Prostate gland (tissue), 2 donors: ENCODE measurements around the gene SLC6A7.

ENCODE experiments used
- POLR2A ChIP-seq: fragments of 450-650 bp; IDR thresholded peaks from one replicate; pipeline ENCODE4 v1.6.1; 2016; ENCODE audit warnings: antibody characterized with exemption, mild to moderate bottlenecking
- POLR2AphosphoS5 ChIP-seq: sonication (generic); formaldehyde crosslinking; IDR thresholded peaks from one replicate; pipeline ENCODE4 v1.6.1; 2017; ENCODE audit warnings: antibody characterized with exemption
- TF ChIP-seq, protein P1 (sequence below), 4 experiments: fragments of 200-600 bp in 2 of 4; fragments of 450-650 bp in 2 of 4; sonication (generic) in 2 of 4; IDR thresholded peaks; 1 replicate in 3 of 4; 2 replicates in 1 of 4; pipeline ENCODE4 v1.5.1; 2016 to 2019; ENCODE audit warnings: antibody characterized with exemption in 4 of 4, mild to moderate bottlenecking in 2 of 4, moderate library complexity in 2 of 4

DNA sequence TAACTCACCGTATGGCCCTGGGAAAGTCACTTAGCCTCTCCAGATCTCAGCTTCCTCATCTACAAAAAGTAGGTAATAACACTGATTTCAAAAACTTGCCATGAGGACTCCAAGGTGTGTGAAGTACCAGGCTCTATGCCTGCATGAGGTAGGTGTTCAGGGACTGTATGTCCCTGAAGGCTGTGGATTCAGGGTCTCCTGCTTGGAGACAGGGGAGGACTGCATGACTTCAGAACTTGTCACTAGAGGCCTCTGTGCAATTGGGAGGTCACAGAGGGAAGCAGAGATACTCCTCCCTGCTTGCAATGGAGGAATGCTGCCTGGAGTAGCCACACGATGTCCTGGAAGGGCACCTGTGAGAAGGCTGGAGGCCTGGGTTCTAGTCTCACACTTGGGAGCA is 36.4 kb upstream of the SLC6A7 start:
- TF ChIP-seq, protein P1, sequence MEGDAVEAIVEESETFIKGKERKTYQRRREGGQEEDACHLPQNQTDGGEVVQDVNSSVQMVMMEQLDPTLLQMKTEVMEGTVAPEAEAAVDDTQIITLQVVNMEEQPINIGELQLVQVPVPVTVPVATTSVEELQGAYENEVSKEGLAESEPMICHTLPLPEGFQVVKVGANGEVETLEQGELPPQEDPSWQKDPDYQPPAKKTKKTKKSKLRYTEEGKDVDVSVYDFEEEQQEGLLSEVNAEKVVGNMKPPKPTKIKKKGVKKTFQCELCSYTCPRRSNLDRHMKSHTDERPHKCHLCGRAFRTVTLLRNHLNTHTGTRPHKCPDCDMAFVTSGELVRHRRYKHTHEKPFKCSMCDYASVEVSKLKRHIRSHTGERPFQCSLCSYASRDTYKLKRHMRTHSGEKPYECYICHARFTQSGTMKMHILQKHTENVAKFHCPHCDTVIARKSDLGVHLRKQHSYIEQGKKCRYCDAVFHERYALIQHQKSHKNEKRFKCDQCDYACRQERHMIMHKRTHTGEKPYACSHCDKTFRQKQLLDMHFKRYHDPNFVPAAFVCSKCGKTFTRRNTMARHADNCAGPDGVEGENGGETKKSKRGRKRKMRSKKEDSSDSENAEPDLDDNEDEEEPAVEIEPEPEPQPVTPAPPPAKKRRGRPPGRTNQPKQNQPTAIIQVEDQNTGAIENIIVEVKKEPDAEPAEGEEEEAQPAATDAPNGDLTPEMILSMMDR (IDR thresholded peaks at IDR 0.05), result no peak
- no peak for TF ChIP-seq POLR2AphosphoS5
- no peak for TF ChIP-seq POLR2A
